ENCODE results near the gene CYP4A22. TPM values are rescaled to one million over a fixed set of nuclear protein-coding genes. Genes with fewer than 3 reads are reported as not detected.

Gene CYP4A22
- total and polyA plus RNA-seq, 9 of the 15 experiments (the other 6 are each of a cell fraction or from before 2014, with no cell fraction given) = 0.07 TPM; not detected in 8

- peak overlapping the region; percentile 81 for H3K4me2 ChIP-seq (ENCODE audit: insufficient read depth, low read length)
- no peaks in the 10 kb centered on the region for H3K9me3 ChIP-seq (replicated peaks; ENCODE audit: control insufficient read depth, insufficient read depth, low read depth, low read length)
- H2AFZ ChIP-seq (ENCODE audit: low read depth, low read length) = peak overlapping the region; percentile 41; the same call in 1 of the 2 replicates
- 76% methylated on average over 7 of the region's 7 CpGs for WGBS (ENCODE audit: insufficient coverage, low coverage, missing lambda C conversion rate)
- peaks cover 8% of the 10 kb centered on the region; the same call in 2 of the 3 replicates for H3K79me2 ChIP-seq (ENCODE audit: control insufficient read depth, insufficient read depth, low read length)
- FAIRE-seq = no peak
- TF ChIP-seq HNRNPLL (IDR thresholded peaks at IDR 0.05; ENCODE audit: low read depth, low read length, poor library complexity, severe bottlenecking) (no peak), ZNF324 (CRISPR knock-in tag; IDR thresholded peaks at IDR 0.05) (0 out of 2 replicates have a peak, but pooled peaks have one; percentile 14), SPI1 (IDR thresholded peaks at IDR 0.05; ENCODE audit: borderline replicate concordance, low read depth, low read length) (no peak), ERF (CRISPR knock-in tag; IDR thresholded peaks at IDR 0.05) (0 out of 2 replicates have a peak, but pooled peaks have one; percentile 27), MBD1 (CRISPR knock-in tag; IDR thresholded peaks at IDR 0.05) (no peak), HNRNPUL1 (IDR thresholded peaks at IDR 0.05; ENCODE audit: low read length) (no peak)
- in situ Hi-C loops (cut with MboI) (loop anchor here (10.0 kb wide), 1 partner anchor 522 kb away; no protein-coding TSS in a partner anchor), intact Hi-C loops (cut with micrococcal nuclease) (loop anchor here (5.0 kb wide), 1 partner anchor 150 kb away; the partner anchor contains the start of gene CMPK1)
- peak overlapping the region; percentile 76 to 80; a peak in 3 of 4 replicates for H3K9ac ChIP-seq (ENCODE audit: insufficient read depth in 1 of 2, low read depth in 2 of 2, low read length in 2 of 2)
- ChIA-PET POLR2A (interaction anchor here (0.5 to 7.1 kb wide), 8 partner anchors 11 to 639 kb away, joined by 3 to 65 read pairs (median 3); partner anchors contain the start of gene CMPK1), CTCF (ENCODE audit: low intra/inter-chr PET ratio) (no interaction called here)
- no peaks in the 10 kb centered on the region for H3K36me3 ChIP-seq (ENCODE audit: control insufficient read depth, insufficient read depth, low read length)
- H3K9me1 ChIP-seq (ENCODE audit: control insufficient read depth, insufficient read depth, low read length) = no peaks in the 10 kb centered on the region
- no peak for DNase-seq (ENCODE audit: extremely low read depth in 1 of 4, low spot score in 3 of 4)
- no TSS peak for BruUV-seq (replicated peaks)
- no peak overlapping the region for H3K4me3 ChIP-seq
- H3K27me3 ChIP-seq (ENCODE audit: control insufficient read depth in 2 of 2, insufficient read depth in 2 of 2, low read length in 2 of 2) = no peaks in the 10 kb centered on the region
- no peaks in the 10 kb centered on the region for H4K20me1 ChIP-seq (replicated peaks; ENCODE audit: control insufficient read depth, insufficient read depth, low read length)
- ATAC-seq = no peak
- H3K4me1 ChIP-seq (replicated peaks in 1 of 2; ENCODE audit: control insufficient read depth in 2 of 2, insufficient read depth in 2 of 2, low read length in 2 of 2) = peaks cover 46 to 70% of the 10 kb centered on the region in 2 experiments
- H3K27ac ChIP-seq (ENCODE audit: extremely low read depth, low read depth, low read length) = peak overlapping the region; percentile 91
Observed at GRCh38 chr1:47182676-47183235, 45.5 kb downstream of the CYP4A22 start.

Measured in K562 (cell line).